Measurements from ENCODE around the gene STAT3. TPM values are rescaled to one million over a fixed set of nuclear protein-coding genes. Genes with fewer than 3 reads are reported as not detected.

The STAT3 gene
- total and polyA plus RNA-seq, 2 donors from 2014 or later: 55.6 to 327 TPM

DNA sequence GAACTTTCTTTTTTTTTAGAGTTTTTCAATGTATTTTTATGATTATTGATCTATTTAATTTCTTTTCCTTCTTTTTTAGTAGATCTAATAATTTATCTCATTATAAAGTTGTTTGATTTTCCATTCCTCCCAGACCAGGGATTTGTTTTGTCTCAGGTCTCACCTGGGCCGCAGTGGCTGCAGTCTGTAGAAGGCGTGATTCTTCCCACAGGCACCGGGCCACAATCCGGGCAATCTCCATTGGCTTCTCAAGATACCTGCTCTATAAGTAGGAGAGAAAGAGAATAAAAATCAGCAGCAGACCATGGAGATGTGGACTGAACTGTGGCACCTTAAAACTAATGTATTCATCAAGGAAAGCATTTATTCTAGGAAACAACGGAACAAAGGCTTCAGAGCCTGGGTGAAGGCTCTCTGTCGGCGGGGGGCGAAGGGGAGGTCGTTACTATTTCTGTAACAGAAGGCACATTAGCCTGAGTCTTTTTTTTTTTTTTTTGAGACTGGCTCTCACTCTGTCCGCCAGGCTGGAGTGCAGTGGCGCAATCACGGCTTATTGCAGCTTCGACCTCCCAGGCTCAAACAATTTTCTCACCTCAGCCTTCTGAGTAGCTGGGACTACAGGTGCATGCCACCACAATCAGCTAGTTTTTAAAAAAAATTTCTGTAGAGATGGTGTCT lies 42.7 kb downstream of the STAT3 start:
- Histone ChIP-seq H3K36me3 (ENCODE audit: control insufficient read depth in 2 of 3, insufficient read depth in 3 of 3, low read length in 3 of 3) (peaks cover 2 to 34% (median 27%) of the 10 kb centered on the region in 3 donors), H3K27me3 (ENCODE audit: control insufficient read depth, insufficient read depth, low read length) (no peaks in the 10 kb centered on the region), H3K4me3 (ENCODE audit: low read length in 3 of 3) (no peak overlapping the region), H3K4me1 (ENCODE audit: control insufficient read depth in 2 of 3, insufficient read depth in 2 of 3, low read depth in 1 of 3, low read length in 3 of 3) (peaks cover 0 to 13% (median 8%) of the 10 kb centered on the region in 3 donors), H3K9ac (ENCODE audit: low read length in 3 of 3) (no peak overlapping the region), H3K27ac (ENCODE audit: low read depth in 2 of 2, low read length in 2 of 2) (no peak overlapping the region), H3K9me3 (ENCODE audit: control insufficient read depth in 2 of 3, insufficient read depth in 1 of 3, low read length in 3 of 3) (no peaks in the 10 kb centered on the region)
- TF ChIP-seq CTCF (IDR thresholded peaks at IDR 0.05; ENCODE audit: borderline replicate concordance, extremely low read depth, insufficient read depth): no peak
- DNase-seq (no peak), FAIRE-seq (no peak)
- intact Hi-C loops (cut with DNase I): no loop called here

DNA sequence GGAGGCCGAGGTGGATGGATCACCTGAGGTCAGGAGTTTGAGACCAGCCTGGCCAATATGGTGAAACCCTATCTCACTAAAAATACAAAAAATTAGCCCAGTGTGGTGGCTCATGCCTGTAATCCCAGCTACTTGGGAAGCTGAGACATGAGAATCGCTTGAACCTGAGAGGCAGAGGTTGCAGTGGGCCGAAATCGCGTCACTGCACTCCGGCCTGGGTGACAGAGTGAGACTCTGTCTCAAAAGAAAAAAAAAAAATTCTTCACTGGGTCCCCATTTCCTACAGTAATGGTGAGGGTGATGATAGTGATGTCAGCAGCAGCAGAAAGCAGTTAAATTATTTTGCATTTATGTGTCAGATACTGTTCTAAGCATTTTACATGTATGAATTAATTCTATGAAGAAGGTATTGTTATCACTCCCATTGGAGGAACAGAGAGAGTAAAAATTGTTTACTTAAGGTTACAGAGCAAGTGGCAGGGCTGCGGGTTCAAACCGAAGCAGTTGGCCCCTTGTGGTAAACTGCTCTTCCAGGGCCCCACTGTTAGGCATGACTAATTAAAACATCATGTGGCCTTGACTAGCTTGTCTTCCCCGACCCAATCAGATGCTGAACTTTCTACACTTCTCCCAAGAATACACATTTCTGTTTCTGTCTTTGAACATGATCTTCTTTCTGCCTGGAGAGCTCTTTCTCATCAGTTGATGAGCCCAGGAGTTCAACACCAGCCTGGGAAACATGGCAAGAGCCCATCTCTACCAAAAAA lies 45.8 kb downstream of the STAT3 start:
- DNase-seq (no peak), FAIRE-seq (no peak)
- Histone ChIP-seq H3K27ac (ENCODE audit: low read depth in 2 of 2, low read length in 2 of 2) (no peak overlapping the region), H3K9ac (ENCODE audit: low read length in 3 of 3) (no peak overlapping the region), H3K4me1 (ENCODE audit: control insufficient read depth in 2 of 3, insufficient read depth in 2 of 3, low read depth in 1 of 3, low read length in 3 of 3) (peaks cover 0 to 3% (median 2%) of the 10 kb centered on the region in 3 donors), H3K27me3 (ENCODE audit: control insufficient read depth, insufficient read depth, low read length) (no peaks in the 10 kb centered on the region), H3K9me3 (ENCODE audit: control insufficient read depth in 2 of 3, insufficient read depth in 1 of 3, low read length in 3 of 3) (no peaks in the 10 kb centered on the region), H3K4me3 (ENCODE audit: low read length in 3 of 3) (no peak overlapping the region), H3K36me3 (ENCODE audit: control insufficient read depth in 2 of 3, insufficient read depth in 3 of 3, low read length in 3 of 3) (peaks cover 2 to 50% (median 36%) of the 10 kb centered on the region in 3 donors)
- TF ChIP-seq CTCF (IDR thresholded peaks at IDR 0.05; ENCODE audit: borderline replicate concordance, extremely low read depth, insufficient read depth): no peak
- intact Hi-C loops (cut with DNase I): no loop called here

DNA sequence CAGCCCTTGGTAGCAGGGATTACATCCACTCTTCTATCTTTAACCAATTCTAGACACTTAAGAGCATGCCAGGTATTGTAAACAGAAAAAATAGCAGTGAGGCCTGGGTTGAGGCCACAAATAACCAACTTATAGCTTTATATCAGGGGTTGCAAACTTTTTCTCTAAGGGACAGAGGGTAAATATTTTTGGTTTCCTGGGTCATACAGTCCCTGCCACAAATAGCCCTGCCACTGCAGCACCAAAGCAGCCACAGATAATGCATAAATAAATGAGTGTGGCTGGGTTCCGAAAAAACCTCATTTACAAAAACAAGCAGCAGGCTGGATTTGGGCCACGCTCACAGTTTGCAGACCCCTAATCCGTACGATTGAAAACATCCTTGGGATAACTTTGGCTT lies 46.7 kb downstream of the STAT3 start:
- no peaks in the 10 kb centered on the region for H3K9me3 ChIP-seq (ENCODE audit: control insufficient read depth in 2 of 3, insufficient read depth in 1 of 3, low read length in 3 of 3)
- DNase-seq (no peak), FAIRE-seq (no peak)
- no peak overlapping the region for H3K4me3 ChIP-seq (ENCODE audit: low read length in 3 of 3)
- H3K9ac ChIP-seq (ENCODE audit: low read length in 3 of 3): no peak overlapping the region
- H3K27me3 ChIP-seq (ENCODE audit: control insufficient read depth, insufficient read depth, low read length): no peaks in the 10 kb centered on the region
- no peaks in the 10 kb centered on the region for H3K4me1 ChIP-seq (ENCODE audit: control insufficient read depth in 2 of 3, insufficient read depth in 2 of 3, low read depth in 1 of 3, low read length in 3 of 3)
- peaks cover 2 to 54% (median 37%) of the 10 kb centered on the region in 3 donors for H3K36me3 ChIP-seq (ENCODE audit: control insufficient read depth in 2 of 3, insufficient read depth in 3 of 3, low read length in 3 of 3)
- H3K27ac ChIP-seq (ENCODE audit: low read depth in 2 of 2, low read length in 2 of 2): no peak overlapping the region
- intact Hi-C loops (cut with DNase I): no loop called here
- TF ChIP-seq CTCF (IDR thresholded peaks at IDR 0.05; ENCODE audit: borderline replicate concordance, extremely low read depth, insufficient read depth): no peak

Measured in kidney (tissue), 14 donors.